ENCODE results near the gene BDKRB2. TPM values are rescaled to one million over a fixed set of nuclear protein-coding genes. Genes with fewer than 3 reads are reported as not detected.

Gene BDKRB2
- total RNA-seq, 2 donors from 2014 or later: 1.1 to 3.8 TPM

- Mint-ChIP-seq H3K4me1 (peaks cover 3% of the 10 kb centered on the region), H3K36me3 (ENCODE audit: low read depth) (peaks cover 16% of the 10 kb centered on the region), H3K27me3 (ENCODE audit: insufficient read depth) (no peaks in the 10 kb centered on the region), H3K27ac (no peak overlapping the region), H3K9me3 (peaks cover 11% of the 10 kb centered on the region), H3K4me3 (no peak overlapping the region)
- Histone ChIP-seq H3K4me1 (ENCODE audit: control insufficient read depth, insufficient read depth, low read length) (no peaks in the 10 kb centered on the region), H3K9ac (ENCODE audit: extremely low read depth, low read length, poor library complexity, severe bottlenecking) (no peak overlapping the region), H3K4me3 (ENCODE audit: low read length) (no peak overlapping the region), H3K9me3 (ENCODE audit: control insufficient read depth, low read length) (peaks cover 10% of the 10 kb centered on the region), H3K27ac (ENCODE audit: low read depth, low read length) (no peak overlapping the region), H3K36me3 (ENCODE audit: control insufficient read depth, insufficient read depth, low read length) (no peaks in the 10 kb centered on the region), H3K27me3 (ENCODE audit: control insufficient read depth, insufficient read depth, low read length, poor library complexity, severe bottlenecking) (no peaks in the 10 kb centered on the region)
- DNase-seq: no peak
- TF ChIP-seq, protein P1, sequence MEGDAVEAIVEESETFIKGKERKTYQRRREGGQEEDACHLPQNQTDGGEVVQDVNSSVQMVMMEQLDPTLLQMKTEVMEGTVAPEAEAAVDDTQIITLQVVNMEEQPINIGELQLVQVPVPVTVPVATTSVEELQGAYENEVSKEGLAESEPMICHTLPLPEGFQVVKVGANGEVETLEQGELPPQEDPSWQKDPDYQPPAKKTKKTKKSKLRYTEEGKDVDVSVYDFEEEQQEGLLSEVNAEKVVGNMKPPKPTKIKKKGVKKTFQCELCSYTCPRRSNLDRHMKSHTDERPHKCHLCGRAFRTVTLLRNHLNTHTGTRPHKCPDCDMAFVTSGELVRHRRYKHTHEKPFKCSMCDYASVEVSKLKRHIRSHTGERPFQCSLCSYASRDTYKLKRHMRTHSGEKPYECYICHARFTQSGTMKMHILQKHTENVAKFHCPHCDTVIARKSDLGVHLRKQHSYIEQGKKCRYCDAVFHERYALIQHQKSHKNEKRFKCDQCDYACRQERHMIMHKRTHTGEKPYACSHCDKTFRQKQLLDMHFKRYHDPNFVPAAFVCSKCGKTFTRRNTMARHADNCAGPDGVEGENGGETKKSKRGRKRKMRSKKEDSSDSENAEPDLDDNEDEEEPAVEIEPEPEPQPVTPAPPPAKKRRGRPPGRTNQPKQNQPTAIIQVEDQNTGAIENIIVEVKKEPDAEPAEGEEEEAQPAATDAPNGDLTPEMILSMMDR (conservative IDR thresholded peaks at IDR 0.05): no peak
Measured at GRCh38 chr14:96212140-96212539, 7.5 kb downstream of the BDKRB2 start.

DNA sequence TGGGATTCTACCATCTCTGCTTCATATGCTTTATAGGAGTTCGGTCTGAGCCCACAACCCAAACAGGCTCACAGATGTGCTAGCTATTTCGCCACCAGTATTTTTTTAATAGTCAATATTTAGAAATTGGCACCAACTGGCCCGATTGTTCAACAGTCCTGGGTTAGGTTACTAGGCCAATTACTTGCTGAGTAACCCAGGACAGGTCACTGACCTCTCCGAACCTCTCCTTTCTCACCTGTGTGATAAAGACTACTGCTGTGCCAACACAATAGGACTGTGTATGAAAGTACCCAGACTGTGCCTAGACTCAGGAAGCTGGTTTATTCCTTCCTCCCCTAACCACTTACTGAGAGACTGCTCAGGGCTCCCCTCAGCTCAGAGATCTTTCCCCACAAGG lies 8.3 kb downstream of the BDKRB2 start:
- DNase-seq: no peak
- no peak overlapping the region for H3K27ac ChIP-seq (ENCODE audit: low read depth, low read length)

DNA sequence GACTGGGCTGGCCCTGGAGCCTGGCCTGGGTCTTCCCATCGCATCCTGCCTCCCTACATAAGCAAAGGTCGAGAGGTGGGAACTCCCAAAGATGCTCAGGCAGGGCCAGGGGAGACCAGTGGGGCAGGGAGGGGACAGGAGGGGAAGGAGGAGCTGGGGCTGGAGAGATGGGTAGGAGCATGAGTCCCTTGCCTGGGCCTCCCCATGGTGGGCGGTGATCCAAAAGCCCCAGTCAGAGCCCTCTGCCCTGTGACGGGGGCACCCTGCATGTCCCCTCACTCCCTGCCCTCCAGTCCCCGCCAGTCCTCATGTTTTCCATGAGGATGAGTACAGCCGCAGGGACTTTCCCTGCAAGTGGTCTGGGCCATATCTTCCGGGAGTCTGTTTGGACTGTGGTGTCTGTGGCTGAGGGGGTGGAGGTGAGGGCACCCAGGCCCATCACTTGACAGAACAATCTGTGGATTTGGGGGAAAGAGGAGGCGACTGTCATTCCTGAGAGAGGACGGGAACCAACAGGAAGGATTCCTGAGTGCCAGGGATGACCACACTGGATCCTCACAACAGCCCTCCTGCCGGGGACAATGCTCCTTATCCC lies 9.3 kb downstream of the BDKRB2 start:
- Mint-ChIP-seq H3K27me3 (ENCODE audit: insufficient read depth) (no peaks in the 10 kb centered on the region), H3K27ac (peak overlapping the region; percentile 40), H3K36me3 (ENCODE audit: low read depth) (peaks cover 16% of the 10 kb centered on the region), H3K4me3 (no peak overlapping the region), H3K9me3 (peaks cover 11% of the 10 kb centered on the region), H3K4me1 (peaks cover 3% of the 10 kb centered on the region)
- Histone ChIP-seq H3K36me3 (ENCODE audit: control insufficient read depth, insufficient read depth, low read length) (no peaks in the 10 kb centered on the region), H3K9ac (ENCODE audit: extremely low read depth, low read length, poor library complexity, severe bottlenecking) (no peak overlapping the region), H3K9me3 (ENCODE audit: control insufficient read depth, low read length) (peaks cover 10% of the 10 kb centered on the region), H3K27me3 (ENCODE audit: control insufficient read depth, insufficient read depth, low read length, poor library complexity, severe bottlenecking) (no peaks in the 10 kb centered on the region), H3K4me3 (ENCODE audit: low read length) (no peak overlapping the region), H3K4me1 (ENCODE audit: control insufficient read depth, insufficient read depth, low read length) (no peaks in the 10 kb centered on the region), H3K27ac (ENCODE audit: low read depth, low read length) (no peak overlapping the region)
- WGBS, 2 experiments (ENCODE audit: insufficient coverage in 1 of 2, insufficient read length in 1 of 2): 89 to 94% methylated on average over 3 to 10 of the region's 10 CpGs
- no peak for DNase-seq
- TF ChIP-seq, protein P1 (conservative IDR thresholded peaks at IDR 0.05): no peak

More for the DNA sequence above, 8.3 kb downstream of the BDKRB2 start:
- Mint-ChIP-seq H3K9me3 (peaks cover 11% of the 10 kb centered on the region), H3K4me3 (no peak overlapping the region), H3K4me1 (peaks cover 3% of the 10 kb centered on the region), H3K27ac (no peak overlapping the region), H3K27me3 (ENCODE audit: insufficient read depth) (no peaks in the 10 kb centered on the region), H3K36me3 (ENCODE audit: low read depth) (peaks cover 16% of the 10 kb centered on the region)
- WGBS, 2 experiments (ENCODE audit: insufficient coverage in 1 of 2, insufficient read length in 1 of 2): 91 to 100% methylated on average over 3 to 4 of the region's 4 CpGs
- no peaks in the 10 kb centered on the region for H3K27me3 ChIP-seq (ENCODE audit: control insufficient read depth, insufficient read depth, low read length, poor library complexity, severe bottlenecking)
- TF ChIP-seq, protein P1 (conservative IDR thresholded peaks at IDR 0.05): no peak
- H3K9ac ChIP-seq (ENCODE audit: extremely low read depth, low read length, poor library complexity, severe bottlenecking): no peak overlapping the region
- no peaks in the 10 kb centered on the region for H3K4me1 ChIP-seq (ENCODE audit: control insufficient read depth, insufficient read depth, low read length)
- peaks cover 10% of the 10 kb centered on the region for H3K9me3 ChIP-seq (ENCODE audit: control insufficient read depth, low read length)
- no peak overlapping the region for H3K4me3 ChIP-seq (ENCODE audit: low read length)
- H3K36me3 ChIP-seq (ENCODE audit: control insufficient read depth, insufficient read depth, low read length): no peaks in the 10 kb centered on the region
